SU-DHL-6 (cell line): ENCODE measurements around the gene MYH8.

Experiments used
- H2AFZ ChIP-seq: fragments of 200-600 bp; sonication (generic); 2 replicates; pipeline ENCODE4 v1.6.1; 2014; ENCODE audit warnings: low read depth, mild to moderate bottlenecking, moderate library complexity, mixed read lengths, antibody characterized with exemption, low read length; ENCODE audit not compliant: severe bottlenecking
- H3F3A ChIP-seq: fragments of 200-600 bp; shearing (Covaris generic); 2 replicates; pipeline ENCODE4 v1.6.0; 2016; ENCODE audit warnings: antibody characterized with exemption, mild to moderate bottlenecking; ENCODE audit not compliant: insufficient read depth
- H3K27ac ChIP-seq: fragments of 200-600 bp; sonication (generic); 2 replicates; pipeline ENCODE4 v1.5.1; 2016; ENCODE audit warnings: low read depth, mild to moderate bottlenecking, low read length, moderate library complexity, mixed read lengths
- H3K27me3 ChIP-seq: fragments of 200-600 bp; sonication (generic), shearing (Covaris generic); 2 replicates; pipeline ENCODE4 v1.6.0; 2014; ENCODE audit warnings: mild to moderate bottlenecking, low read length
- H3K36me3 ChIP-seq: fragments of 200-600 bp; sonication (generic); 2 replicates; pipeline ENCODE4 v1.6.1; 2014; ENCODE audit warnings: mild to moderate bottlenecking, low read length, mixed read lengths
- H3K4me2 ChIP-seq: fragments of 300-600, 200-600 bp; shearing (Covaris generic), sonication (generic); 2 replicates; pipeline ENCODE4 v1.6.0; 2014; ENCODE audit warnings: low read length, low read depth, mild to moderate bottlenecking; ENCODE audit not compliant: poor library complexity, severe bottlenecking
- H3K4me3 ChIP-seq: fragments of 200-600 bp; sonication (generic); 2 replicates; pipeline ENCODE4 v1.5.1; 2014; ENCODE audit warnings: antibody characterized with exemption, low read length, mild to moderate bottlenecking, mixed read lengths; ENCODE audit not compliant: insufficient read depth, poor library complexity, severe bottlenecking
- H3K79me2 ChIP-seq: fragments of 200-600 bp; sonication (generic); 2 replicates; pipeline ENCODE4 v1.6.1; 2014; ENCODE audit warnings: mild to moderate bottlenecking, low read length, moderate library complexity; ENCODE audit not compliant: insufficient read depth
- H3K9ac ChIP-seq: fragments of 200-600 bp; sonication (generic); 2 replicates; pipeline ENCODE4 v1.7.0; 2014; ENCODE audit warnings: mild to moderate bottlenecking, low read length
- H3K9me2 ChIP-seq: fragments of 200-600 bp; sonication (generic); replicated peaks from 2 replicates; pipeline ENCODE4 v1.6.1; 2014; ENCODE audit warnings: low read length; ENCODE audit not compliant: insufficient read depth
- H3K9me3 ChIP-seq: fragments of 200-600 bp; sonication (generic); 2 replicates; pipeline ENCODE4 v1.6.1; 2014; ENCODE audit warnings: low read length, mixed read lengths; ENCODE audit not compliant: insufficient read depth
- H4K20me1 ChIP-seq: fragments of 200-600 bp; sonication (generic); 2 replicates; pipeline ENCODE4 v1.6.1; 2014; ENCODE audit warnings: low read depth, mild to moderate bottlenecking, antibody characterized with exemption, low read length, moderate library complexity, mixed read lengths
- CTCF ChIP-seq: fragments of 200-600 bp; sonication (generic); IDR thresholded peaks from one replicate; pipeline ENCODE4 v1.5.1; 2017; ENCODE audit warnings: antibody characterized with exemption, mild to moderate bottlenecking, low read length, moderate library complexity; ENCODE audit not compliant: insufficient read depth, poor library complexity, severe bottlenecking
- EZH2phosphoT487 ChIP-seq: fragments of 200-600 bp; sonication (generic), shearing (Covaris generic); conservative IDR thresholded peaks from 2 replicates; pipeline ENCODE4 v1.6.1; 2018; ENCODE audit warnings: mild to moderate bottlenecking, antibody characterized with exemption, low read length, moderate library complexity, mixed read lengths

Gene MYH8

GRCh38 chr17:10421900-10422542, at the start of gene MYH8:
Gene MYH8 (minus strand): TSS chr17:10421950. CDS start chr17:10420227, 1,723 bp downstream.
- H2AFZ ChIP-seq = no peak within 1 kb of the TSS
- H3K4me2 ChIP-seq = no peak within 1 kb of the TSS
- TF ChIP-seq EZH2phosphoT487 (no peak), CTCF (no peak)

GRCh38 chr17:10469459-10469858, 47.7 kb upstream of the MYH8 start, which contains the start of gene MYH4:
Gene MYH4 (minus strand): TSS chr17:10469559. CDS start chr17:10466745, 2,814 bp downstream.
- 0 out of 2 replicates have a peak, but pooled peaks cover 3% of the 10 kb centered on the region for H3K27me3 ChIP-seq
- no peak within 1 kb of the TSS for H3K4me2 ChIP-seq
- TF ChIP-seq CTCF (no peak), EZH2phosphoT487 (no peak)
- no peak within 1 kb of the TSS for H3K9ac ChIP-seq
- H3K36me3 ChIP-seq = no peaks in the 10 kb centered on the region
- H3F3A ChIP-seq = no peaks in the 10 kb centered on the region
- H3K9me2 ChIP-seq = no peaks in the 10 kb centered on the region
- H3K27ac ChIP-seq = no peak within 1 kb of the TSS
- no peaks in the 10 kb centered on the region for H4K20me1 ChIP-seq
- H3K79me2 ChIP-seq = no peaks in the 10 kb centered on the region
- no peak within 1 kb of the TSS for H3K4me3 ChIP-seq
- no peak within 1 kb of the TSS for H2AFZ ChIP-seq
- H3K9me3 ChIP-seq = no peaks in the 10 kb centered on the region

More at GRCh38 chr17:10421900-10422542, at the start of gene MYH8:
- Histone ChIP-seq H3K9ac (no peak within 1 kb of the TSS), H3K9me2 (no peaks in the 10 kb centered on the region), H3F3A (no peaks in the 10 kb centered on the region), H3K9me3 (no peaks in the 10 kb centered on the region), H3K79me2 (no peaks in the 10 kb centered on the region), H4K20me1 (no peaks in the 10 kb centered on the region), H3K4me3 (no peak within 1 kb of the TSS), H3K36me3 (no peaks in the 10 kb centered on the region), H3K27me3 (no peaks in the 10 kb centered on the region), H3K27ac (no peak within 1 kb of the TSS)

GRCh38 chr17:10463402-10463801, 41.7 kb upstream of the MYH8 start:
- H3K27ac ChIP-seq = no peak overlapping the region
- H3K36me3 ChIP-seq = no peaks in the 10 kb centered on the region
- H3K79me2 ChIP-seq = no peaks in the 10 kb centered on the region
- no peak overlapping the region for H3K9ac ChIP-seq
- H4K20me1 ChIP-seq = no peaks in the 10 kb centered on the region
- H2AFZ ChIP-seq = no peak overlapping the region
- H3F3A ChIP-seq = no peaks in the 10 kb centered on the region
- no peak overlapping the region for H3K4me3 ChIP-seq
- no peaks in the 10 kb centered on the region for H3K9me2 ChIP-seq
- no peak overlapping the region for H3K4me2 ChIP-seq
- peaks cover 5% of the 10 kb centered on the region; the same call in 1 of the 2 replicates for H3K9me3 ChIP-seq
- 0 out of 2 replicates have a peak, but pooled peaks cover under 1% of the 10 kb centered on the region for H3K27me3 ChIP-seq
- TF ChIP-seq CTCF (no peak), EZH2phosphoT487 (no peak)
